HEK293T (cell line): ENCODE data around the gene SLC25A22.

Experiments used
- PKNOX1 ChIP-seq: fragments of 450-650 bp; IDR thresholded peaks from 2 replicates; pipeline ENCODE4 v1.6.1; 2016
- SP1 ChIP-seq: fragments of 450-650 bp; IDR thresholded peaks from 2 replicates; pipeline ENCODE4 v1.6.1; 2017
- ZNF384 ChIP-seq: fragments of 450-650 bp; IDR thresholded peaks from 2 replicates; pipeline ENCODE4 v1.6.1; 2016

GRCh38 chr11:838441-839279 lies 40.6 kb upstream of the SLC25A22 start:
- TF ChIP-seq PKNOX1, result no peak
- no peak for TF ChIP-seq ZNF384
- TF ChIP-seq SP1, result no peak
